ENCODE data around the gene MBOAT1.

The MBOAT1 gene

GRCh38 chr6:20096536-20096935 lies 115.7 kb downstream of the MBOAT1 start:
- POLR2A ChIA-PET = no interaction called here
- DNase-seq (ENCODE audit: extremely low spot score) = no peak
- no peak for TF ChIP-seq CTCF (IDR thresholded peaks at IDR 0.05; ENCODE audit: control extremely low read depth, extremely low read depth, low read depth, missing control alignments)
- CTCF ChIA-PET = interaction anchor here (4.8 kb wide), 1 partner anchor 30 kb away, joined by 37 read pairs; no protein-coding TSS in a partner anchor

- ChIA-PET CTCF (interaction anchor here (1.6 to 4.8 kb wide), 2 partner anchors 12 to 31 kb away, joined by 5 to 37 read pairs; no protein-coding TSS in a partner anchor), POLR2A (no interaction called here)
- no peak for DNase-seq (ENCODE audit: extremely low spot score)
- no peak for TF ChIP-seq CTCF (IDR thresholded peaks at IDR 0.05; ENCODE audit: control extremely low read depth, extremely low read depth, low read depth, missing control alignments)
Measured at GRCh38 chr6:20095436-20095835, 116.8 kb downstream of the MBOAT1 start.

- no peak for DNase-seq (ENCODE audit: extremely low spot score)
- POLR2A ChIA-PET = no interaction called here
Measured at GRCh38 chr6:20092071-20092566, 120.2 kb downstream of the MBOAT1 start.

GRCh38 chr6:20086992-20087391 lies 125.3 kb downstream of the MBOAT1 start:
- CTCF ChIA-PET = interaction anchor here (0.9 kb wide), 1 partner anchor 441 kb away, joined by 3 read pairs; no protein-coding TSS in a partner anchor
- no peak for TF ChIP-seq CTCF (IDR thresholded peaks at IDR 0.05; ENCODE audit: control extremely low read depth, extremely low read depth, low read depth, missing control alignments)
- POLR2A ChIA-PET = no interaction called here
- DNase-seq (ENCODE audit: extremely low spot score) = no peak

More at GRCh38 chr6:20092071-20092566, 120.2 kb downstream of the MBOAT1 start:
- CTCF ChIA-PET = interaction anchor here (0.9 to 3.2 kb wide), 21 partner anchors 11 to 439 kb away, joined by 3 to 63 read pairs (median 4); no protein-coding TSS in a partner anchor
- peak; percentile 58 for TF ChIP-seq CTCF (IDR thresholded peaks at IDR 0.05; ENCODE audit: control extremely low read depth, extremely low read depth, low read depth, missing control alignments)

- ChIA-PET CTCF (no interaction called here), POLR2A (no interaction called here)
- TF ChIP-seq CTCF (IDR thresholded peaks at IDR 0.05; ENCODE audit: control extremely low read depth, extremely low read depth, low read depth, missing control alignments) = no peak
- DNase-seq (ENCODE audit: extremely low spot score) = no peak
Measured at GRCh38 chr6:20085817-20086216, 126.5 kb downstream of the MBOAT1 start.

- no peak for TF ChIP-seq CTCF (IDR thresholded peaks at IDR 0.05; ENCODE audit: control extremely low read depth, extremely low read depth, low read depth, missing control alignments)
- ChIA-PET CTCF (no interaction called here), POLR2A (no interaction called here)
- no peak for DNase-seq (ENCODE audit: extremely low spot score)
Measured at GRCh38 chr6:20084411-20084810, 127.9 kb downstream of the MBOAT1 start.
